SU-DHL-6 (cell line): ENCODE measurements around the gene PIEZO1.

Source experiments
- H2AFZ ChIP-seq: fragments of 200-600 bp; sonication (generic); 2 replicates; pipeline ENCODE4 v1.6.1; 2014; ENCODE audit warnings: low read depth, mild to moderate bottlenecking, moderate library complexity, mixed read lengths, antibody characterized with exemption, low read length; ENCODE audit not compliant: severe bottlenecking
- H3F3A ChIP-seq: fragments of 200-600 bp; shearing (Covaris generic); 2 replicates; pipeline ENCODE4 v1.6.0; 2016; ENCODE audit warnings: antibody characterized with exemption, mild to moderate bottlenecking; ENCODE audit not compliant: insufficient read depth
- H3K27ac ChIP-seq: fragments of 200-600 bp; sonication (generic); 2 replicates; pipeline ENCODE4 v1.5.1; 2016; ENCODE audit warnings: low read depth, mild to moderate bottlenecking, low read length, moderate library complexity, mixed read lengths
- H3K27me3 ChIP-seq: fragments of 200-600 bp; sonication (generic), shearing (Covaris generic); 2 replicates; pipeline ENCODE4 v1.6.0; 2014; ENCODE audit warnings: mild to moderate bottlenecking, low read length
- H3K36me3 ChIP-seq: fragments of 200-600 bp; sonication (generic); 2 replicates; pipeline ENCODE4 v1.6.1; 2014; ENCODE audit warnings: mild to moderate bottlenecking, low read length, mixed read lengths
- H3K4me2 ChIP-seq: fragments of 300-600, 200-600 bp; shearing (Covaris generic), sonication (generic); 2 replicates; pipeline ENCODE4 v1.6.0; 2014; ENCODE audit warnings: low read length, low read depth, mild to moderate bottlenecking; ENCODE audit not compliant: poor library complexity, severe bottlenecking
- H3K4me3 ChIP-seq: fragments of 200-600 bp; sonication (generic); 2 replicates; pipeline ENCODE4 v1.5.1; 2014; ENCODE audit warnings: antibody characterized with exemption, low read length, mild to moderate bottlenecking, mixed read lengths; ENCODE audit not compliant: insufficient read depth, poor library complexity, severe bottlenecking
- H3K79me2 ChIP-seq: fragments of 200-600 bp; sonication (generic); 2 replicates; pipeline ENCODE4 v1.6.1; 2014; ENCODE audit warnings: mild to moderate bottlenecking, low read length, moderate library complexity; ENCODE audit not compliant: insufficient read depth
- H3K9ac ChIP-seq: fragments of 200-600 bp; sonication (generic); 2 replicates; pipeline ENCODE4 v1.7.0; 2014; ENCODE audit warnings: mild to moderate bottlenecking, low read length
- H3K9me2 ChIP-seq: fragments of 200-600 bp; sonication (generic); replicated peaks from 2 replicates; pipeline ENCODE4 v1.6.1; 2014; ENCODE audit warnings: low read length; ENCODE audit not compliant: insufficient read depth
- H3K9me3 ChIP-seq: fragments of 200-600 bp; sonication (generic); 2 replicates; pipeline ENCODE4 v1.6.1; 2014; ENCODE audit warnings: low read length, mixed read lengths; ENCODE audit not compliant: insufficient read depth
- H4K20me1 ChIP-seq: fragments of 200-600 bp; sonication (generic); 2 replicates; pipeline ENCODE4 v1.6.1; 2014; ENCODE audit warnings: low read depth, mild to moderate bottlenecking, antibody characterized with exemption, low read length, moderate library complexity, mixed read lengths
- EZH2phosphoT487 ChIP-seq: fragments of 200-600 bp; sonication (generic), shearing (Covaris generic); conservative IDR thresholded peaks from 2 replicates; pipeline ENCODE4 v1.6.1; 2018; ENCODE audit warnings: mild to moderate bottlenecking, antibody characterized with exemption, low read length, moderate library complexity, mixed read lengths
- TF ChIP-seq, protein P1 (sequence below): fragments of 200-600 bp; sonication (generic); IDR thresholded peaks from one replicate; pipeline ENCODE4 v1.5.1; 2017; ENCODE audit warnings: antibody characterized with exemption, mild to moderate bottlenecking, low read length, moderate library complexity; ENCODE audit not compliant: insufficient read depth, poor library complexity, severe bottlenecking

The PIEZO1 gene

DNA sequence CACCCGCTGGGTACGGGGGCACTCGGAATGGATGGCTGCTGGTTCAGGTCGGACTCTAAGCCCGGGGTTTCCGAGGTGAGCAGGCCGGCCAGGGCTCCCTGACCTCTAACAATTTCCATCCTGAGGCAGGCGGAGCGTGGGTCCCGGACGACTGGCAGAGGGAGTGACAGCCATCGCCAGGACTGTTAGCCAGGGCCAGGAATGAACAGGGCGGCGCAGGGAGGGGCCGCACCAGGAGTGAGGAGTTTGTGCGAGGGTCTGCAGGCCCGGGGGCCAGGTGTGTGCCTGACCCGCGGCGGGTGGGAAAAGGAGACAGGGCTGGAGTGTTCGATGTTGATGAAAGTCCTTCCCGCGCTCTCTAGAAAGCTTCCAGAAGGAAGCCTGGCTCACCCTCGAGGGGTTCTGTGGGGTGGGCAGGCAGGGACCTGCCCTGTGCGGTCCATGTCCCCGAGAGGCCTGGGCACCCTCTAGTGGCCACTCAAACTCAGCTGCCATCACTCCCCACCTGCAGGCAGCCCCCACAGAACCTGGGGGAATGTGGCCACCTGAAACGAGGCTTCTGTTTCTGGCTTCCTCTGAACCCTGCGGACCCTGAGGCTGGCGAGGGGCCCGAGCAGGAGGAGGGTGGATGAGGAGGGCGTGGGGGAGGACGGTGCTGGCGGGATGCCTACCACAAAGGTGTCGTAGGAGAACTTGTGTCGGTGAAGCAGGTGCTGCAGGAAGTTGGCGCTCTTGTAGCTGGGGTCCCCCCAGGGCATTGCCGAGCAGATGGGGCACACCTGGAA lies 87.0 kb downstream of the PIEZO1 start:
- TF ChIP-seq EZH2phosphoT487 = no peak
- TF ChIP-seq, protein P1, sequence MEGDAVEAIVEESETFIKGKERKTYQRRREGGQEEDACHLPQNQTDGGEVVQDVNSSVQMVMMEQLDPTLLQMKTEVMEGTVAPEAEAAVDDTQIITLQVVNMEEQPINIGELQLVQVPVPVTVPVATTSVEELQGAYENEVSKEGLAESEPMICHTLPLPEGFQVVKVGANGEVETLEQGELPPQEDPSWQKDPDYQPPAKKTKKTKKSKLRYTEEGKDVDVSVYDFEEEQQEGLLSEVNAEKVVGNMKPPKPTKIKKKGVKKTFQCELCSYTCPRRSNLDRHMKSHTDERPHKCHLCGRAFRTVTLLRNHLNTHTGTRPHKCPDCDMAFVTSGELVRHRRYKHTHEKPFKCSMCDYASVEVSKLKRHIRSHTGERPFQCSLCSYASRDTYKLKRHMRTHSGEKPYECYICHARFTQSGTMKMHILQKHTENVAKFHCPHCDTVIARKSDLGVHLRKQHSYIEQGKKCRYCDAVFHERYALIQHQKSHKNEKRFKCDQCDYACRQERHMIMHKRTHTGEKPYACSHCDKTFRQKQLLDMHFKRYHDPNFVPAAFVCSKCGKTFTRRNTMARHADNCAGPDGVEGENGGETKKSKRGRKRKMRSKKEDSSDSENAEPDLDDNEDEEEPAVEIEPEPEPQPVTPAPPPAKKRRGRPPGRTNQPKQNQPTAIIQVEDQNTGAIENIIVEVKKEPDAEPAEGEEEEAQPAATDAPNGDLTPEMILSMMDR = no peak
- Histone ChIP-seq H4K20me1 (no peaks in the 10 kb centered on the region), H3K9me3 (no peaks in the 10 kb centered on the region), H3F3A (no peaks in the 10 kb centered on the region), H3K27me3 (no peaks in the 10 kb centered on the region), H3K4me3 (no peak overlapping the region), H3K27ac (no peak overlapping the region), H2AFZ (no peak overlapping the region), H3K9ac (no peak overlapping the region), H3K9me2 (no peaks in the 10 kb centered on the region), H3K79me2 (no peaks in the 10 kb centered on the region), H3K36me3 (no peaks in the 10 kb centered on the region), H3K4me2 (no peak overlapping the region)

DNA sequence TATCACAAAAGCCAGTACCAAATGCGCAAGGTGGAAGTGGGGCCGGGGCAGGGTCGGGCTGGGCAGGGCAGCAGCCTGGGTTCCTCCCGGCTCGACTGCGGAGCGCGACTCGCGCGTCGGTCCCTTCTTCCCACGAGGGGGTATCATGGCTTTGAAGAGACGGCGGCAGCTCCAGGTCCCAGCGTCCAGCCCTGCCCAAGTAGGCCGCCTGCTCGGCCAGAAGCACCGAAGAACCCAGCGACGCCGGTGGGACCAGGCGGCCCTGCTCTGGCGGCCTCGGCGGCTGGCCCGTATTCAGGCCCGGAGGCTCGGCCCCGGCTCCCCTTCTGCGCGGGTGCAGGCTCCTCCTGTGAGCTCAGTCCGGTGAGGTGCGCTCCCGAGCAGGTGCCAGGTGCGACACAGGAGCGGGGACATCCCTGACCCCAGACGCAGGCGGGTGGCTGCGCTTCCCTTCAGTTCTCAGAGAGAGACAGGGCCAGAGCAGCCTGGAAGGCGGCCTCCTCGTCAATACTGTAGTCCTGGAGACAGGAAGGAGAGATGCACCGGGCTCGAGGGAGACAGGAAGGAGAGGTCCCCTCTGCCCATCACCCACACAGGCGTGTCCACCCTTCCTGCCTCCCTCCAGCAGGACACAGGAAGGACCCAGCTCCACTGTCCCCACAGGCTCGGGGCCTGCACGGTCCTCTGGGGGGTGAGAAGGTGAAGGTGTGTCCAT lies 87.7 kb downstream of the PIEZO1 start:
- Histone ChIP-seq H2AFZ (no peak overlapping the region), H3K4me3 (no peak overlapping the region), H3K36me3 (no peaks in the 10 kb centered on the region), H3K27me3 (no peaks in the 10 kb centered on the region), H3K79me2 (no peaks in the 10 kb centered on the region), H3K9ac (no peak overlapping the region), H3K9me2 (no peaks in the 10 kb centered on the region), H4K20me1 (no peaks in the 10 kb centered on the region), H3F3A (no peaks in the 10 kb centered on the region), H3K4me2 (no peak overlapping the region), H3K9me3 (no peaks in the 10 kb centered on the region), H3K27ac (no peak overlapping the region)
- no peak for TF ChIP-seq EZH2phosphoT487
- TF ChIP-seq, protein P1 = no peak

DNA sequence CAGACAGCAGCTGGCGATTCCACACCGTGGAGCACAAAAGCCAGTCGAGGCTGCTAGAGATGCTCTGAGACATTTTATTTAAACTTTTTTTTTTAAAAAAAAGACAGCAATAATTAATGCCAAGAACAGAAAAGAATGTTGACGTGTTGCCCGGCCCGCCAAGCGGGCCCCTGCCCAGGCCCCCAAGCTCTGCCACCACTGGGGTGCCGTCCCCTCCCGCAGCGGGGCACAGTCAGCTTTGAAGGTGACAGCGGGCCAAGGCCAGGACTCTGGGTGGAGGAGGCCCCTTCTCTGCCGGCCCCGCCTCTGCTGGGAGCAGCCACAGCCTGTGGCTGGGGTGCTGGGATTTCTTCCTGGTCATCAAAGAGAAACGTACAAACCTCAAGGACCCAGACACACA lies 88.6 kb downstream of the PIEZO1 start:
- H3K27ac ChIP-seq = no peak overlapping the region
- no peaks in the 10 kb centered on the region for H3F3A ChIP-seq
- no peaks in the 10 kb centered on the region for H3K9me3 ChIP-seq
- no peak overlapping the region for H3K9ac ChIP-seq
- H3K79me2 ChIP-seq = no peaks in the 10 kb centered on the region
- no peaks in the 10 kb centered on the region for H3K9me2 ChIP-seq
- no peaks in the 10 kb centered on the region for H4K20me1 ChIP-seq
- H3K36me3 ChIP-seq = no peaks in the 10 kb centered on the region
- no peak overlapping the region for H3K4me3 ChIP-seq
- H3K4me2 ChIP-seq = no peak overlapping the region
- H2AFZ ChIP-seq = no peak overlapping the region
- no peaks in the 10 kb centered on the region for H3K27me3 ChIP-seq
- TF ChIP-seq, protein P1 = no peak
- TF ChIP-seq EZH2phosphoT487 = no peak
